Measurements from ENCODE around the gene ZC3HAV1.
A peak's percentile ranks its signal among the peaks of the same experiment; 100 is the strongest.
"Not testable (repeated sequence)": the region's sequence is repeated elsewhere in the genome, so short reads cannot be mapped to it uniquely, and the experiment has no call there.

The ZC3HAV1 gene

DNA sequence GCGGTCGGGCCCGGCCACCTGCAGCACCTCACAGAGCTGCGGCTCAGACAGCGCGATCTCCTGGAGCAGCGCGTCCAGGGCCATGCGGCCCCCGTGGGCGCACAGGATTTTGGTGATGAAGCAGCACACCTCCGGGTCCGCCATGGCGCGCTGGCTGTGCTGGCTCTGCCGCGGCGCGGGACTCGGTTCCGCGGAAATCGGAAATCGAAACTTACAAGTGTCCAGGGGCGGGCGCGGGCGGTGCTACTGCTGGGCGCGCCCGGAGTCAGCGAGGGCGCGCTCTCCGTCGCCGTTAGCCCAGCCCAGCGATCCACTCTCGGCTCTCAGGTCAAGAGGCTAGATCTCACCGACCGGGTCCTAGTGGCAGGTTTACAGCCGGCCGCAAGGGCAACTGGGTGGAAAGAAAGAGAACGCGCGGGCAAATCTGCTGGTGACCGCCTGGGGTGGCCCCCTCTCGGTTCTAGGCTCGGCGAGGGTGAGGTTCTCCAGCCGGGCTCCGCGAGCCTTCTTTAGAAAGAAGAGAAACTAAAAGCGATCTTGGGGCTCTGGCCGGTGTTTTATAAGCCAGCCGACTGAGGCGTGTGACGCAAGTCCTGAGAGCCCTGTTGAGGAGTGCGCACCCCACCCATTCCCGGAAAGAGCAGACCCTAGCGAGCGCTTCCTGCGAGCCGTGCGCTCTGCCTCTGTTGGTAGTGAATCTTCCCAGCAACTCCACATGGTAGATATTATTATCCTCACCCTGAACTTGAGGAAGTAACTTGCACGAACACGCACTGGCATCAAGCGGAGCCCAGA, at the start of gene ZC3HAV1:
Gene ZC3HAV1 (minus strand): TSS at position 533 of the 795 bp plus-strand sequence. CDS start 389 bp downstream, at position 144.
- peak; percentile 57 for DNase-seq (ENCODE audit: low read depth)

DNA sequence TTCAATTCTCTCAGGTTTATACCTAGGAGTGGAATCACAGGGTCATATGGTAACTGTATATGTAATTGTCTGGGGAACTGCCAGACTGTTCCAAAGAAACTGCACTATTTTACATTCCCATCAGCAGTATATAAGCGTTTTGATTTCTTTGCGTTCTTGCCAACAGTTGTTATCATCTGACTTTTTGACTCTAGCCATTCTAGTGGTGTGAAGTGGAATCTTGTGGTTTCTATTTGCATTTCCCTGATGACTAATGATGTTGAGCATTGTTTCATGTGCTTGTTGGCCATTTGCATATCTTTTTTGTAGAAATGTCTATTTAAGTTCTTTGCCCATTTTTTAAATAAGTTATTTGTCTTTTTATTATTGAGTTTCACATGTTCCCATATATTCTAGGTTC, 44.3 kb upstream of the ZC3HAV1 start:
- DNase-seq (ENCODE audit: low read depth): no peak

DNA sequence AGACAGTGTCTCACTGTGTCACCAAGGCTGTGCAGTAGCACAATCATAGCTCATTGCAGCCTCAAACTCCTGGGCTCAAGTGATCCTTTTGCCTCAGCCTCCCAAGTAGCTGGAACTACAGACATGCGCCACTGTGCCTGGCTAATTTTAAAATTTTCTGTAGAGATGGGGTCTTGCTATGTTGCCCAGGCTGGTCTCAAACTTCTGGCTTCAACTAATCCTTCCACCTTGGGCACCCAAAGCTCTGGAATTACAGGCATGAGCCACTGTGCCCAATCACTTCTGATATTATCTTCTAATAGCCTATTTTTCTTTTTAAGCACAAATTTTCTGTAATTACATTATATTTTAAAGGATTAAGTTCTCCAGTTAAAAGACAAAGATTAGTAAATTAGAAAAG, 42.6 kb upstream of the ZC3HAV1 start:
- DNase-seq (ENCODE audit: low read depth): no peak

DNA sequence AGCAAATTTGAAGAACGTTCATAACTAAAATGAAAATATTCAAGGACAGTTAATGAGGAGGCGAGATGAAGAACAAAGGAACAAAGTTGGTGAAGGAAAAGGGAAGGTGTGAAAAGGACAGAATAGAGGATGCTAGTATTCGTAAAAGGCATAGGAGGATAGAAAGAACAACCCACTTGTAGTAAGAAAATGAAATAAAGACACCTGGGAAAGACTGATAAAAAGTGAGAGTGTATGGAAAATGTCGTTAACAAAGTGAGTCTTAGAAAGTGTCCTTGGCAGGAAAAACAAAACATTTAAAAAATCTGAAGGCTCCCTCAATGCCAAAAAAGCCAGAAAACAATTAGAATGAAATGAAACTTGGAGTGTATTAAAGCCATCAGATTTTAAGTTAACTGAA, 29.6 kb upstream of the ZC3HAV1 start:
- DNase-seq (ENCODE audit: low read depth): no peak

DNA sequence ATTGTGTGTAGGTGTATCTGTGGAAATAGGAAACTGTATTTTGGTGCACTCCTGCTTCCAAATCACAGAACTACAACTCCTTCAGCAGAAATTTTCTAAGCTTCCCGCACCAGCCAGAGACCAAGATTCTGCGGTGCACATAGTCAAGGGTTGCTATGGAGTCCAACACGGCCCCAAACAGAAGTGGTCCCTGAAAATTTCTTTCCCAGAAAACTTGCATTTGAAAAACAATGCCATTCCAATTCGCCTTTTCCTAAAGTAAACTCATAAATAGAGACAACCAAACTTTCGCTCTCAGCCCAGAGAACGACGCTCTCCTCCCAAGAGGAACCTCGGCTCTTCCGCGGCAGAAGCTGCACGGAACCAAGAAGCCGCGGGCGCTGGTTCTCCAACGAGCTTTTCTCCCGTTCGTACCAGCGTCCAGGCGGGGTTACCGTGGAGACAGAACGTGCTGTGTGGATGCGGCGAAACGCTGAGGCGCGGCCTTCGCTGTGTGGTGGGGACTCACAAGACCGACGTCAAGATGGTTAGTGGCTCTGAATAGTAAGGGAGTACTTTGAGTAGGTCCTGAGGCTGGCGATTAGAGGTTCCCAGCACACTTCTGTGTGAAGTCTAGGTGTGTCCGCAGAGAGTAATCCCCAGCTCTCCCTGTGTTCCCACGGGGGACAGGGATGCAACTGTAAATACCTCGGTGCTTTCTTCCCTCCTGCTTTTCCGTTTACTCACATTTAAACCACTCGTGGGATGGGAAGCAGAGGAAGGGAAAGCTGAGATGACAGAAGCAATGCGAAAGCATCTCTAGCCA, 24.0 kb upstream of the ZC3HAV1 start:
- DNase-seq (ENCODE audit: low read depth): peak; percentile 72

DNA sequence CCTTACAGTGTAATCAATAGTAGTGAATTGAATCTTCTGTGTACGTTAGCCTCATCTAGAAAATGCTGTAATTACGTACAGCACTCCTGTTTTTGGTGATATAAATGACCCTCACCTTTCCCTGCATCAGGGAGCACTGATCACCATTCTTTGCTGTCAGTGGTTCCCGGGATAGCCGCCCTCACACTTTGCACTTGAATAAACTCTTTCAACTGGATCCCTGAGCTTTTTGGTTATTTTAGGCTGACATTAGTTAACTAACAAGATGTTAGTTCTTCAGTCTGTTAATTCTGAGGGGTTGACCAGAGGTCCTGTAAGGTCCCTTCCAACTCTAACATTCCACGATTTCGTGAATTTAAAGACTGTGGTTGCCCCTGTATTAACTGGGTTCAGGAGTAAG, 23.4 kb upstream of the ZC3HAV1 start:
- no peak for DNase-seq (ENCODE audit: low read depth)

DNA sequence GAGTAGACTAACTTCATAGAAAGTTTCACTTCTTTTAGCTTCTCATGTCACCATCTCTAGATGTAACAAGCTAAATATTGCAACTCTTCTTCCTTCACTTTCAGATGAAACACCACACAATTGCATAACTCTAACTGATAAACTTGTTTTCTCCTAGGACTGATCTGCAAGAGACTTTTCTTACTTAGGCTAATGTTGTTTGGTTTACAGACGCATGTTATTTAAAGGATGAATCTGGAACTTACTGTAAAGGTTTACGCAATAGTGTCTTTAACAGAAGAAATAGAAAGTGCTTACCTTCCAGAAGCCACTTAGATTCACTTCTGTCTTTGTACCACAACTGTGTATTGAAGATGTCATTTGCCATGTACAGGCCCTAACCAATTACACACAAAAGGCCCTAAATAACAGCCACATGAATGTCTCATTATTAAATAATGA, 22.1 kb upstream of the ZC3HAV1 start:
- no peak for DNase-seq (ENCODE audit: low read depth)

DNA sequence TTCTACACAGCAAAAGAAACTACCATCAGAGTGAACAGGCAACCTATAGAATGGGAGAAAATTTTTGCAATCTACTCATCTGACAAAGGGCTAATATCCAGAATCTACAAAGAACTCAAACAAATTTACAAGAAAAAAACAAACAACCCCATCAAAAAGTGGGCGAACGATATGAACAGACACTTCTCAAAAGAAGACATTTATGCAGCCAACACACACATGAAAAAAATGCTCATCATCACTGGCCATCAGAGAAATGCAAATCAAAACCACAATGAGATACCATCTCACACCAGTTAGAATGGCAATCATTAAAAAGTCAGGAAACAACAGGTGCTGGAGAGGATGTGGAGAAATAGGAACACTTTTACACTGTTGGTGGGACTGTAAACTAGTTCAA, 20.3 kb upstream of the ZC3HAV1 start:
- DNase-seq (ENCODE audit: low read depth): not testable (repeated sequence)

DNA sequence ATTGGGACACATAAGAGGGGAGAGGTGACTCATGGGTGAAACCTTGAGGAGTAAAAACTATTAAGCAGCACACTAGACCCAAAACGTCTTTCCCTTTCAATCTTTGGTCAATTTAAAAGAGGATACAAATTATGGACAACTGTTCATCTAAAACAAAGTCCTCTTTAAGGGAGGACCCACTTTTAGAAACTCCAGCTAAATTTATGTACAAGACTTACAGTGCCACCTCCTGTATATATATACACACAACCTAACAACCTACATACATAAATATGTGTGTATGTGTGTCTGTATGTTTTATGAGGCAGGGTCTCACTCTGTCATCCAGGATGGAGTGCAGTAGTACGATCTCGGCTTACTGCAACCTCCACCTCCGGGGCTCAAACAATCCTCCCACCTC, 18.1 kb upstream of the ZC3HAV1 start:
- DNase-seq (ENCODE audit: low read depth): no peak

DNA sequence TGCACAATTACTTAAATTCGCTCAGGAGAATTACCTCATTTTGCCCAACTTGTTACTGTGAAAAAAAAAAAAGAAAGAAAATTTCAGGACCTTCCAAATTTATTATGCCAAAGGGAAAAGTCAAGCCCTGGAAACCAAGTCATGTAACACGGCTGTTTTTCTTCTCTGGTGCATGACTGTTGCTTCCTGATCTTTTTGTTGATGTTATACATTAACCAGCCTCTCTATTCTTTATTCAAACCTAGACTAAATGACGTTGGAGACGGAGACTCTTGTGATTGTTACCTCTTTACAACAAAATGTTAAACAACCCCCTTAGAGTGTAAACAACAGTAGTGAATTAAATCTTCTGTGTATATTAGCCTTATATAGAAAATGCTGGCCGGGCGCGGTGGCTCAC, 16.1 kb upstream of the ZC3HAV1 start:
- no peak for DNase-seq (ENCODE audit: low read depth)

DNA sequence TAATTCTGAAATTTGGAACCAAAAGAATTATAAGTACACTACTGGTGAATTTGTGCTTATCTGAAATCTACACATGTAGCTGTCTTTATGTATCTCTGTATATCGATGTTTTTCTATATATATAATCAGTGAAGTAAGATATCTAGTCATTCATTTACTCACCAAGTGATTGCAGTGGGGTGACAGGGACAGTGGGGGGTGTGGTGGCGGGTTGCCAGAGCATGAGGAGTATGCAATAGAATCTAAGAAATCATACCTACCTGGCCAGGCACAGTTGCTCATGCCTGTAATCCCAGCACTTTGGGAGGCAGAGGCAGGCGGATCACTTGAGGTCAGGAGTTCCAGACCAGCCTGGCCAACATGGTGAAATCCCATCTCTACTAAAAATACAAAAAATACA, 15.5 kb upstream of the ZC3HAV1 start:
- not testable (repeated sequence) for DNase-seq (ENCODE audit: low read depth)

DNA sequence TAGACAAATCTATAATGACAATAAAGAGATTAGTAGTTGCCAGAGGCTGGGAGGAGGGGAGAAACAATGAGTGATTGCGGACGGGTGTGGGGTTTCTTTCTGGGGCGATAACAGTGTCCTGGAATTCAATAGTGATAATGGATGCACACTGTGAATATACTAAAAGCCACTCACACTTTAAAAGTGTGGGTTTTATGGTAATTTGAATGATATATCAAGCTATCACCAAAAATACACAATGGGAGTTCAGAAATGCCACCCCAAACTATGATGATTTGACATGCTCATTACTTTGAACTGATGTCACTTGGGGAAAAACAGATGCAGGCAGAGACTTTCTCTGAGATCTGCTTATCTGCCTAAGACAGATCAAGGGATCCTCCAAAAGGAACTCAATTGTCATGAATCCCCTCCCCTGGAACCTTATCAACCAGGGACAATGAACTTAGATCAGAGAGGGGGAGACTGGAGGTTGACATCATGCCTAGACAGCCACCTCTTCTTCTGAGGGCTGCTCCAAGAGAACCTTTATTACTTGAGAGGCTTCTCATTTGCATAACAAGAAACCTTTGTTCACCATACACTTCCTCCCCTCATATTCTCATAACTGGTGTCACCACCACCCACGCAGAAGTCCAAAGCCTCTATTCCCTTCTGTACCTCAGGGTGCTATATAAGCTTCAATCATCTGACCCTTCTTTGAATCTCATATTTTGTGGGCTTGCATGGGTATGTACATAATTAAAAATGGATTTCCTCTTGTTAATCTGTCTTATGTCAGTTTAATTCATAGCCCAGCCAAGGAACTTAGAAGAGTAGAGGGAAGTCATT, 14.8 kb upstream of the ZC3HAV1 start:
- no peak for DNase-seq (ENCODE audit: low read depth)

DNA sequence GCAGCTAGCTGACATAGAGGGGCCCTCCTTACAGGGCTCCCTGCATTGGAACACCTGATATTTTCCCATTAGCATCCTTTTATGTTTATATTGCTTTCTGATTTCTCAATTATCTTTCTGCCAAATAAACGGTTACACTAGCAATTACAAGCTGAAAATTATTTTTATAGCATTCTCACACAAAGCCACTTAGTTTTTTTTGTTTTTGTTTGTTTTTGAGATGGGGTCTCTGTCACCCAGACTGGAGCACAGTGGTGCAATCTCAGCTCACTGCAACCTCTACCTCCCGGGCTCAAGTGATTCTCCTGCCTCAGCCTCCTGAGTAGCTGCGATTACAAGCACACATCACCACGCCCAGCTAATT, 9.9 kb upstream of the ZC3HAV1 start:
- no peak for DNase-seq (ENCODE audit: low read depth)

DNA sequence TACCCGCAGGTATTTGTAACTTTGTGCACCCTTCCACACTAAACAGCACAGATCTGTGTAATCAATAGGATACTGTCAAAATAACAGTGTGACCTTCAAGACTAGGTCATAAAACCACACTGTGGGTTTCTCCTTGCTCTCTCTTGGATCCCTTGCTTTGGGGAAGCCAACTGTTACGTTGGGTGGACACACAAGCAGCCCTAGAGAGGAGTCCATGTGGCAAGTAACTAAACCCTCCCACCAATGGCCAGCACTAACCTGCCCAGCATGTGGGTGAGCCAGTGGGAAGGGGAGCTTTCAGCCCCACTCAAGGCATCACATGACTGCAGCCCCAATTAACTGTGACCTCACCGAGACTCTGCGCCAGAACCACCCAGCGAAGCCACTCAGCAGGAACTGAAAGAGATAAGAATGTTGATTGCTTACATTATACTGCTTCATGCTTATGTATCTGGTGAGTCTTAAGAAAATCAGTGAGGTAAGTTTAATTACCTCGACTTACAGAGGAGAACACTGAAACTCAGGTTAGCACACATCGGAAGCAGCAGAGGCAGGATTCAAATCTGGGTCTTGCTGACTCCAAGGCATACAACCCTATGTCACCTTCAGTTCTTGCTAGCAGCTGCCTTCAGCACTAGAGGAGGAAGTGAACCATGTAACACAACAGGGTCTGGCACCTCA, 9.4 kb upstream of the ZC3HAV1 start:
- DNase-seq (ENCODE audit: low read depth): no peak

DNA sequence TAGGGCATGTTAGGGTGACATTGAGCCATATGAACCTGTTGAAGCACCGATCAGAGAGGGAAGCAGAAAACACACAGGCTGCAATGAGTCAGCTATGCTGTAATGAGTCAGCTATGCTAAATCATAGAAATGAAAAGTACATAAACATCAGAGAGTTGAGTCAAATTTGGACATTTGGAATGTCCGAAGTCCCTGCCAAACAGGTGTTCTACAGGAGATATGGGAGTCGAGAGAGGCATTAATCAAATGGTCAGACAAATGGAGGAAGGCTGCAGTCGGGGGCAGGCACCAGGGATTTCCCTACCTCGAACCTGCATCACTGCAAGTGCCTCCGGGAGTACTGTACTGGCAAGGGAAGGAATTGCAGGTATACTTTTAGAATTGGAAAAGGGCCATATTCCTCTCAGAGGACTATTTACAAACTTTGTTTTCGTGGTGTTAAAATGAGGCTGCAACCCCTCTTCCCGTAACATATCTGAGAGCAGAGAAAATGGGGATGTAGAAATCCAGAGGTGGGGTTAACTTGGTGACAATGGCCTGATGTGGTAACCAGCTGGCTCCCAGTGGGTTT, 8.8 kb upstream of the ZC3HAV1 start:
- no peak for DNase-seq (ENCODE audit: low read depth)

DNA sequence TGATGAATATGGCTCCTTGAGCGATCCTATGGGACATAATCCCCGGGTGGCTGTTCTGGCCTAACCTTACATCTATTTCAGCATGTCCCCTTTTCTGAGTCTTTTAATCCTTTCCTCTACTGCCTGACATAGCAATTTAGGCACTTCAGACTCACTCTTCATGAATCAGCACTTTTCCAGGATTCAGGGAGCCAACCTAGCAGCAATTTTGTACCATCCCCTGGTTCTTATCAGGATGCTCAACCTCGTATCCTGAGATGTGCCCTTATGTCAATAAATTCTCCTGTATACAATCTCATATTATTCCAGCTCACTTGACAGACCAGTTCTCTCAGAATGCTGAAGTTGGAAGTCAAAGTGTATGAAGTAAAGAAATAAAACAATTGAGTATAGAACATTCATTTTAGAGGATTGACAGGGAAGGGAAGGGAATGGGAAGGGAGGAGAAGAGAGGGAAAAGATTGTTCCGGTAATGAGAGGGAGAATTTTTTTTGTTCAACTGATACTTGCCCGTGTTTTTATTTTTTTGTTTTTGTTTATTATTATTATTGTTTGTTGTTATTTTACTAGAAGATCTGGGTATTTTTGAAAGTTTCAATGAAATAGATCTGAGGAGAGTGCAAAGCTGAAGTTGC, 8.2 kb upstream of the ZC3HAV1 start:
- DNase-seq (ENCODE audit: low read depth): no peak

DNA sequence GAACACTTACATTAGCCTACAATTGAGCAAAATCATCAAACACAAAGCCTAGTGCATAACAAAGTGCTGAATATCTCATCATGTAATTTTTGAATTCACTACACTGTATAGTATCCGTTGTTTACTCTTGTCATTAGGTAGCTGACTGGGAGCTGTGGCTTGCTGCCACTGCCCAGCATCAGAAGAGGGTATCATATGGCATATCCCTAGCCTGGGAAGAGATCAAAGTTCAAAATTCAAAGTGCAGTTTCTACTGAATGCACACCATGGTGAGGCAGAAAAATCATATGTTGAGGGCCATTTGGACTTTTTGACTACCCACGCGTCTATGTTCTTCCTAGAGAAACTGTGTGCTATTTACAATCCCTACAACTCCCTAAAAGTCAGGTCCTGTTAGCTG, 7.5 kb upstream of the ZC3HAV1 start:
- no peak for DNase-seq (ENCODE audit: low read depth)

DNA sequence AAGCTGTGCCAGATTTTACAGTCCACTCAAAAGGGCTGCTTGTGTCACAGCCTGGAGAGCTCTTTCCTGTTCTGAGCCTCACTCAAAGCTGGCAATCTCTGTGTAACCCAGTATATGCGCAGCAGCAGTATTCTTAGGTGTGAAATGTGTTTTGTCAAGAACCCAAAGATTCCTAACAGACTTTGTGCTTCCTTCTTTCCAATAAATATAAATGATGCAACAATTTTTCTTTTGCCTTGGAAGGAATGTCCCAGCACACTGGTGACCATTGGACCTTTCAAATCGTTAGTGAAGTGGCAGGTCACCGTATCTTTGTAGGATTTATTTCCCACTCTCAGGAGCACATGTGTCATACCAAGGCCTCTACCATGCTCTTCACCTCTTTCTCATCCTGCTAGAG, 5.6 kb upstream of the ZC3HAV1 start:
- DNase-seq (ENCODE audit: low read depth): no peak

DNA sequence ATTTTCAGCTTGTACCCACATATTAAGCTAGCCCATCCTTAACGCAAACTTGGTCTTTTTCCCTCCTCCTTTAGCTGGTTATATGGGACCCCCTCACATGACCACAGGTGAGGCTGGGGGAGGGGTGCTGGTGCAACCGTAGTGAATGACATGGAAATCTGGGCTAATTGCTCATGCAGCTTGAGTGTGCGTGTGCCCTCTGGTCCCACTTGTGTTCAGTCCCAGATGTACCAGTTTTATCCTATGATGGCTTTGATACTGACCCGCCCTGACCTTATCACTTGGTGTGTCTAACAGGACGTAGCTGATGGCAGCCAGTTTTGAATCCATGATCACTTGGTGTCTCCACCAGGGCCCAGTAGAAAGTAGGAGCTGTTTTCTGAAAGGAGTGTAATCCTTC, 5.1 kb upstream of the ZC3HAV1 start:
- DNase-seq (ENCODE audit: low read depth): no peak

DNA sequence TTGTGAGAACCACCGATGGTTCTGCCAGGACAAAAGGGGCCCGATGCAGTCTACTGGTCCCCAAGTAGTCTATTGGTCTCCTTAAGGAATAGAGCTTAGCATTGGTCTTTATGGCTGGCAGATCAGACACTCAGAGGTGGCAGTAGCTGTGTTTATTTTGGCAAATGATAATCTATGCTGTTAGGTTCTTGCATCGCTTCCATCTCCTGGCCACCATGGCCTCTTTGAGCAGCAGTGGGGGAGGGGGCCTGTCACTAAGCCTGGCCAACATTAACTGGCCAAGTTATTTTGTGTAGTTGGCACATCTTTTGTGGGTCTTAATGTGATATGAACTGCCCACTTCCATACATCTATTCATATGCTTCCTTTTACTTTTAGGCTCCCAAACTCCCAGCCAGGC, 4.5 kb upstream of the ZC3HAV1 start:
- no peak for DNase-seq (ENCODE audit: low read depth)

DNA sequence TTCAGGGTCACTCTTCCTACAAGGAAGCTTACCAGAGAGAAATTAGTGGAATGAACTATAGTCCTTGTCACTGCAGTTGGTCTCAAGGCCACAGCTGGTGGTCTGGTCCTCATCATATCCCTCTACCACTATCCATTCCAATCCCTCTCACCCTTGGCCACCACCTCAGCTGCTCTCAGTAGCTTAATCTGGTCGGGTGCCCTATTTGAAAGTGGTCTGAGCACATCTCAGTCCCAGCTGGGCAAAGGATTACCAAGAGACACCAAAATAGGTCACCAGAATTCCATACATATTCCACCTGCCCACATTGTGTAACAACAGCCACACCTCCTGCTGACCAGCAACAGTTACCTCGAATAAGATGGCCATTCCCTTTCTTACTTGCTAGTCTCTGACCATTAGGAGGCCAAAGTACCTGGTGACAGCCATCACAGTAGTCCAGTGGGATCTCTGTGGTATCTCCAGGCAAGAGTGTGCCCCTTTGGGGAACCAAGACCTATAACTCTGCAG, 3.3 kb upstream of the ZC3HAV1 start:
- no peak for DNase-seq (ENCODE audit: low read depth)
